Activated CD8-positive, alpha-beta T cell treated with anti-CD3 and anti-CD28 coated beads, Interleukin-2, amount 10 ng/mL, durations not matched to agents 7 days and 5 days (primary cell): Measurements from ENCODE around the gene SMAP1. TPM values are rescaled to one million over a fixed set of nuclear protein-coding genes. Genes with fewer than 3 reads are reported as not detected.

Experiments
- ATAC-seq: fragments of 150-1000 bp; cut with Tn5 transposase; one replicate; pipeline ENCODE4 v1.10.0; 2021; ENCODE audit warnings: moderate library complexity
- CTCF ChIA-PET: fragments of 350-600 bp; sonication (Branson Sonifier 250); formaldehyde crosslinking; loops from one replicate; lab custom pipeline; 2021; ENCODE audit warnings: antibody characterized with exemption; lab: Charles Lee
- POLR2A ChIA-PET: fragments of 350-600 bp; sonication (Branson Sonifier 250); formaldehyde crosslinking; loops from one replicate; lab custom pipeline; 2021; ENCODE audit warnings: antibody characterized with exemption; lab: Charles Lee
- DNase-seq: peaks from one replicate; pipeline ENCODE4 v3.0.0-alpha.2; 2020
- H3K27ac Mint-ChIP-seq: one replicate; pipeline ENCODE4 v1.8.0; 2021; ENCODE audit warnings: mild to moderate bottlenecking, mixed read lengths
- H3K27me3 Mint-ChIP-seq: one replicate; pipeline ENCODE4 v1.8.0; 2021; ENCODE audit warnings: low read depth, mixed read lengths
- H3K36me3 Mint-ChIP-seq: one replicate; pipeline ENCODE4 v1.8.0; 2021; ENCODE audit warnings: low read depth, mixed read lengths
- H3K4me1 Mint-ChIP-seq: one replicate; pipeline ENCODE4 v1.8.0; 2021; ENCODE audit warnings: low read depth, mixed read lengths
- H3K4me3 Mint-ChIP-seq: one replicate; pipeline ENCODE4 v1.8.0; 2021; ENCODE audit warnings: mild to moderate bottlenecking, mixed read lengths
- H3K9me3 Mint-ChIP-seq: one replicate; pipeline ENCODE4 v1.8.0; 2022; ENCODE audit warnings: mixed read lengths; ENCODE audit not compliant: insufficient read depth
- total RNA-seq, 2 experiments: library from RNA; stranded (reverse); gene quantifications; one replicate each; pipeline ENCODE4 v1.2.3, GENCODE V29; 2021

Gene SMAP1
- total RNA-seq, 2 experiments from 2014 or later, result 36.3 to 38.7 TPM

GRCh38 chr6:70708448-70708847, 40.8 kb downstream of the SMAP1 start:
- Mint-ChIP-seq H3K9me3 (no peaks in the 10 kb centered on the region), H3K27me3 (no peaks in the 10 kb centered on the region), H3K36me3 (peaks cover 3% of the 10 kb centered on the region), H3K4me1 (peaks cover 17% of the 10 kb centered on the region), H3K4me3 (no peak overlapping the region), H3K27ac (no peak overlapping the region)
- CTCF ChIA-PET, result interaction anchor here (1.0 to 3.6 kb wide), 5 partner anchors 8 to 303 kb away, joined by 3 to 79 read pairs (median 19); partner anchors contain the start of gene B3GAT2
- DNase-seq (no peak), ATAC-seq (no peak)
- POLR2A ChIA-PET, result interaction anchor here (1.4 kb wide), 1 partner anchor 9 kb away, joined by 3 read pairs; no protein-coding TSS in a partner anchor

GRCh38 chr6:70709826-70710225, 42.1 kb downstream of the SMAP1 start:
- Mint-ChIP-seq H3K27me3 (no peaks in the 10 kb centered on the region), H3K27ac (no peak overlapping the region)
- no peak for ATAC-seq

GRCh38 chr6:70714716-70715257, 47.1 kb downstream of the SMAP1 start:
- H3K27me3 Mint-ChIP-seq, result no peaks in the 10 kb centered on the region
- ATAC-seq, result no peak
- no peak for DNase-seq
- H3K4me1 Mint-ChIP-seq, result peaks cover 32% of the 10 kb centered on the region
- ChIA-PET POLR2A (no interaction called here), CTCF (no interaction called here)
- H3K4me3 Mint-ChIP-seq, result no peak overlapping the region
- H3K9me3 Mint-ChIP-seq, result peaks cover 11% of the 10 kb centered on the region
- H3K36me3 Mint-ChIP-seq, result peaks cover 25% of the 10 kb centered on the region
- no peak overlapping the region for H3K27ac Mint-ChIP-seq

More at GRCh38 chr6:70709826-70710225, 42.1 kb downstream of the SMAP1 start:
- ChIA-PET CTCF (interaction anchor here (1.2 to 3.6 kb wide), 3 partner anchors 175 to 246 kb away, joined by 4 to 79 read pairs (median 18); partner anchors contain the start of gene B3GAT2), POLR2A (no interaction called here)
- peaks cover 11% of the 10 kb centered on the region for H3K36me3 Mint-ChIP-seq
- no peak for DNase-seq
- H3K4me1 Mint-ChIP-seq, result peaks cover 19% of the 10 kb centered on the region
- H3K9me3 Mint-ChIP-seq, result peaks cover 11% of the 10 kb centered on the region
- H3K4me3 Mint-ChIP-seq, result no peak overlapping the region

- no peaks in the 10 kb centered on the region for H3K27me3 Mint-ChIP-seq
- DNase-seq, result peak; percentile 32
- peak overlapping the region; percentile 23 for H3K27ac Mint-ChIP-seq
- POLR2A ChIA-PET, result interaction anchor here (0.7 to 1.2 kb wide), 3 partner anchors 9 to 10 kb away, joined by 3 read pairs; no protein-coding TSS in a partner anchor
- H3K9me3 Mint-ChIP-seq, result peaks cover 11% of the 10 kb centered on the region
- CTCF ChIA-PET, result interaction anchor here (1.9 to 2.4 kb wide), 3 partner anchors 9 to 167 kb away, joined by 6 to 19 read pairs (median 14); no protein-coding TSS in a partner anchor
- peaks cover 32% of the 10 kb centered on the region for H3K4me1 Mint-ChIP-seq
- H3K36me3 Mint-ChIP-seq, result peaks cover 22% of the 10 kb centered on the region
- ATAC-seq, result peak; percentile 76
- H3K4me3 Mint-ChIP-seq, result no peak overlapping the region
Observed at GRCh38 chr6:70717038-70717801, 49.5 kb downstream of the SMAP1 start.

GRCh38 chr6:70724524-70724923, 56.8 kb downstream of the SMAP1 start:
- ChIA-PET CTCF (no interaction called here), POLR2A (no interaction called here)
- peaks cover 12% of the 10 kb centered on the region for H3K36me3 Mint-ChIP-seq
- no peak overlapping the region for H3K27ac Mint-ChIP-seq
- ATAC-seq (peak; percentile 36), DNase-seq (no peak)
- peaks cover 10% of the 10 kb centered on the region for H3K4me1 Mint-ChIP-seq
- H3K9me3 Mint-ChIP-seq, result no peaks in the 10 kb centered on the region
- H3K4me3 Mint-ChIP-seq, result no peak overlapping the region
- H3K27me3 Mint-ChIP-seq, result no peaks in the 10 kb centered on the region

- Mint-ChIP-seq H3K9me3 (no peaks in the 10 kb centered on the region), H3K4me3 (no peak overlapping the region), H3K27ac (no peak overlapping the region), H3K36me3 (peaks cover 13% of the 10 kb centered on the region), H3K4me1 (peaks cover 10% of the 10 kb centered on the region), H3K27me3 (no peaks in the 10 kb centered on the region)
- no peak for ATAC-seq
- ChIA-PET CTCF (interaction anchor here (2.0 kb wide), 1 partner anchor 18 kb away, joined by 5 read pairs; no protein-coding TSS in a partner anchor), POLR2A (no interaction called here)
- no peak for DNase-seq
Observed at GRCh38 chr6:70725817-70726415, 58.2 kb downstream of the SMAP1 start.

- POLR2A ChIA-PET, result no interaction called here
- Mint-ChIP-seq H3K9me3 (peaks cover 4% of the 10 kb centered on the region), H3K27ac (no peak overlapping the region), H3K36me3 (peaks cover 30% of the 10 kb centered on the region), H3K4me1 (peaks cover 10% of the 10 kb centered on the region), H3K4me3 (no peak overlapping the region), H3K27me3 (no peaks in the 10 kb centered on the region)
- CTCF ChIA-PET, result interaction anchor here (1.5 kb wide), 1 partner anchor 150 kb away, joined by 4 read pairs; no protein-coding TSS in a partner anchor
- ATAC-seq (no peak), DNase-seq (no peak)
Observed at GRCh38 chr6:70734381-70734780, 66.7 kb downstream of the SMAP1 start.

GRCh38 chr6:70734979-70735378, 67.3 kb downstream of the SMAP1 start:
- CTCF ChIA-PET, result interaction anchor here (0.8 to 1.5 kb wide), 2 partner anchors 28 to 149 kb away, joined by 3 to 4 read pairs; no protein-coding TSS in a partner anchor
- Mint-ChIP-seq H3K4me3 (no peak overlapping the region), H3K9me3 (peaks cover 4% of the 10 kb centered on the region), H3K27ac (no peak overlapping the region), H3K27me3 (no peaks in the 10 kb centered on the region), H3K4me1 (peaks cover 10% of the 10 kb centered on the region), H3K36me3 (peaks cover 33% of the 10 kb centered on the region)
- ATAC-seq, result no peak
- no peak for DNase-seq
- POLR2A ChIA-PET, result no interaction called here

GRCh38 chr6:70735513-70735912, 67.8 kb downstream of the SMAP1 start:
- peaks cover 4% of the 10 kb centered on the region for H3K9me3 Mint-ChIP-seq
- H3K36me3 Mint-ChIP-seq, result peaks cover 36% of the 10 kb centered on the region
- CTCF ChIA-PET, result interaction anchor here (0.8 kb wide), 1 partner anchor 28 kb away, joined by 3 read pairs; no protein-coding TSS in a partner anchor
- H3K4me1 Mint-ChIP-seq, result peaks cover 10% of the 10 kb centered on the region
- no peak overlapping the region for H3K27ac Mint-ChIP-seq
- POLR2A ChIA-PET, result no interaction called here
- no peak overlapping the region for H3K4me3 Mint-ChIP-seq
- ATAC-seq (no peak), DNase-seq (no peak)
- no peaks in the 10 kb centered on the region for H3K27me3 Mint-ChIP-seq

GRCh38 chr6:70738028-70738427, 70.3 kb downstream of the SMAP1 start:
- Mint-ChIP-seq H3K27ac (no peak overlapping the region), H3K36me3 (peaks cover 54% of the 10 kb centered on the region), H3K4me3 (no peak overlapping the region), H3K4me1 (peaks cover 5% of the 10 kb centered on the region), H3K27me3 (no peaks in the 10 kb centered on the region), H3K9me3 (peaks cover 13% of the 10 kb centered on the region)
- ChIA-PET CTCF (no interaction called here), POLR2A (no interaction called here)
- ATAC-seq (no peak), DNase-seq (no peak)

- CTCF ChIA-PET, result no interaction called here
- Mint-ChIP-seq H3K36me3 (peaks cover 52% of the 10 kb centered on the region), H3K27ac (no peak overlapping the region)
Observed at GRCh38 chr6:70739534-70739933, 71.9 kb downstream of the SMAP1 start.

More at GRCh38 chr6:70739534-70739933, 71.9 kb downstream of the SMAP1 start:
- Mint-ChIP-seq H3K27me3 (no peaks in the 10 kb centered on the region), H3K4me1 (peaks cover 3% of the 10 kb centered on the region), H3K9me3 (peaks cover 13% of the 10 kb centered on the region), H3K4me3 (no peak overlapping the region)
- no peak for ATAC-seq
- DNase-seq, result no peak
- POLR2A ChIA-PET, result no interaction called here
